Liver (tissue), 3 donors: ENCODE measurements around the gene PTPN18.

Experiments used
- CTCF ChIP-seq: fragments of 150-350 bp; IDR thresholded peaks from 2 replicates; pipeline ENCODE4 v1.5.1; 2017; ENCODE audit warnings: improper control_type of control experiment, low read depth, low read length; ENCODE audit not compliant: missing input control
- SP1 ChIP-seq: IDR thresholded peaks from 2 replicates; pipeline ENCODE4 v1.6.1; 2018; ENCODE audit warnings: antibody characterized with exemption, mild to moderate bottlenecking
- donor health status: healthy.
- donor health status: healthy.

- TF ChIP-seq SP1 = no peak
- TF ChIP-seq CTCF = no peak
These were observed 25.3 kb downstream of the PTPN18 start for GRCh38 chr2:130381145-130381544.
